Breast epithelium (tissue), 3 donors: Measurements from ENCODE around the gene CIT.

ENCODE experiments used
- CTCF ChIP-seq, 3 donors: fragments of 450-650 bp; IDR thresholded peaks; one replicate each; pipeline ENCODE4 v1.5.1; 2016 to 2017; ENCODE audit warnings: antibody characterized with exemption in 3 of 3, mild to moderate bottlenecking in 3 of 3, moderate library complexity in 3 of 3
- POLR2AphosphoS5 ChIP-seq, 3 donors: sonication (generic); formaldehyde crosslinking; IDR thresholded peaks; one replicate each; pipeline ENCODE4 v1.6.1; 2017; ENCODE audit warnings: antibody characterized with exemption in 3 of 3

DNA sequence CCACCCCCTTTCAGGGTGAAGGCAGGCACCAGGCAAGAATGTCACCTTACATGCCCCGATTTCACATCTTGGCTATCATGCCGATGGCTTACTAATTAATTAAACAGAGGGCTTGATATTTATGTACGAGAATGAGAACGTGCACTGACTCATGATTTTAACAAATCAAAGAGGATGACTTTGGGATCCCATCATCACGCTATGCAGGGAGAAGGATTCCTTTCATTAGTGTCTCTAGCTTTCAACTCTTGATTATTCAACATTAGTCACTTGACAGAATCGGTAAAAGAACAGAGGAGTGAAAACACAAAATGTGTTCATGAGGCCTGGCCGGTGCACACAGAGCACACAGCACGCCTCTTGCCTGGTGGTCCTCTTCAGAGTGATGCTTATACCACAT lies 128.6 kb downstream of the CIT start:
- TF ChIP-seq CTCF (IDR thresholded peaks at IDR 0.05) = no peak
- no peak for TF ChIP-seq POLR2AphosphoS5 (IDR thresholded peaks at IDR 0.05)
